NCI-H2196 (cell line): Measurements from ENCODE around the gene GMPS.

Experiments
- DNase-seq: peaks from one replicate; lab custom pipeline; 2025; ENCODE audit not compliant: unreplicated experiment; lab: John Stamatoyannopoulos, UW

GMPS gene

DNA sequence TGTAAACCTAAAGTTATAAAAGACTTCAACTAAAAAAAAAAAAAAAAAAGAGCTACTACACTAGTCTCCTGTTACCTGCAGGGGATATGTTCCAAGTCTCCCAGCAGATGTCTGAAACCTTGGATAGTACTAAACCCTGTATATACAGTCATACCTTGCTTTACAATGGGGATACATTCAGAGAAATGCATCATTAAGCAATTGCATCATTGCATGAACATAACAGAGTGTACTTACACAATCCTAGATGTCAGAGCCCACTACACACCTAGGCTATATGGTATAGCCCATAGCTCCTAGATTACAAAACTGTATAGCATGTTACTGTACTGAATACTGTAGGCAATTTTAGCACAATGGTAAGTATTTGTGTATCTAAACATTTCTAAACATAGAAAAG, 119.1 kb downstream of the GMPS start:
- no peak for DNase-seq

- no peak for DNase-seq
These were observed 120.8 kb downstream of the GMPS start for GRCh38 chr3:155991212-155991611.

GRCh38 chr3:155991847-155992246, 121.4 kb downstream of the GMPS start:
- DNase-seq = no peak
